Transverse colon (tissue), 4 donors: Measurements from ENCODE around the gene BTBD17. TPM values are rescaled to one million over a fixed set of nuclear protein-coding genes. Genes with fewer than 3 reads are reported as not detected.
"Not testable (repeated sequence)": the region's sequence is repeated elsewhere in the genome, so short reads cannot be mapped to it uniquely, and the experiment has no call there.

ENCODE experiments used
- DNase-seq: peaks from one replicate; pipeline ENCODE4 v3.0.0-alpha.2; 2019
- H3K27ac ChIP-seq, 4 donors: fragments of 200-600 bp; sonication (generic); 2 replicates each; pipeline ENCODE4 v1.5.1; 2016 to 2018; ENCODE audit warnings: inconsistent platforms in 4 of 4
- H3K27me3 ChIP-seq: fragments of 200-600 bp; sonication (generic); 2 replicates; pipeline ENCODE4 v1.5.1; 2017; ENCODE audit warnings: inconsistent platforms
- H3K36me3 ChIP-seq, 4 donors: fragments of 200-600 bp; sonication (generic); 2 replicates each; pipeline ENCODE4 v1.5.1; 2017 to 2019; ENCODE audit warnings: inconsistent platforms in 4 of 4
- H3K4me1 ChIP-seq, 4 donors: fragments of 200-600 bp; sonication (generic); 2 replicates each; pipeline ENCODE4 v1.5.1; 2017 to 2020; ENCODE audit warnings: inconsistent platforms in 4 of 4
- H3K4me3 ChIP-seq, 4 donors: fragments of 200-600 bp; sonication (generic); 1 replicate in 1 of 4; 2 replicates in 3 of 4; pipeline versions ENCODE4 v1.5.1 to v1.6.1; 2017 to 2019; ENCODE audit warnings: inconsistent platforms in 4 of 4
- H3K9me3 ChIP-seq, 2 donors: fragments of 200-600 bp; sonication (generic); 2 replicates each; pipeline ENCODE4 v1.5.1; 2017 to 2019; ENCODE audit warnings: inconsistent platforms in 2 of 2
- EP300 ChIP-seq: sonication (generic); formaldehyde crosslinking; IDR thresholded peaks from one replicate; pipeline ENCODE4 v1.6.1; 2017; ENCODE audit warnings: antibody characterized with exemption, low read depth
- POLR2A ChIP-seq: fragments of 450-650 bp; IDR thresholded peaks from one replicate; pipeline ENCODE4 v1.6.1; 2016; ENCODE audit warnings: antibody characterized with exemption, mild to moderate bottlenecking, moderate library complexity
- POLR2AphosphoS5 ChIP-seq, 3 donors: sonication (generic); formaldehyde crosslinking; IDR thresholded peaks; one replicate each; pipeline ENCODE4 v1.6.1; 2016; ENCODE audit warnings: antibody characterized with exemption in 3 of 3
- WGBS, 2 donors: methylation state at CpG; one replicate each; pipeline ENCODE4 v1.1.5; 2018; ENCODE audit warnings: low coverage in 1 of 2; 5-methylcytosine and 5-hydroxymethylcytosine counted together
- in situ Hi-C, 4 donors: fragments of 200-750 bp; cut with MboI; loops; one replicate each; pipeline versions ENCODE4 v1.15.0 to v1.15.1; 2017; ENCODE audit warnings: low sequenced_read_pairs in 3 of 4, low pct_ligation_motif_present in 1 of 4, low pct_unique_long_range_greater_than_20kb in 1 of 4
- intact Hi-C: fragments of 100-400 bp; cut with DNase I; formaldehyde crosslinking; loops from one replicate; pipeline ENCODE4 v1.15.1; 2023; ENCODE audit warnings: low total_unique reads
- total RNA-seq, 4 donors: library from RNA; depleted of rRNA; stranded (reverse); fragments of >200 nt; gene quantifications; one replicate each; pipeline ENCODE4 v1.1.0, GENCODE V29; 2016
- TF ChIP-seq, protein P1 (sequence below), 5 experiments: fragments of 200-600 bp in 3 of 5; fragments of 450-650 bp in 2 of 5; sonication (generic) in 3 of 5; IDR thresholded peaks; 1 replicate in 2 of 5; 2 replicates in 3 of 5; pipeline ENCODE4 v1.5.1; 2016 to 2017; ENCODE audit warnings: antibody characterized with exemption in 5 of 5, inconsistent platforms in 3 of 5, mild to moderate bottlenecking in 2 of 5, moderate library complexity in 1 of 5

Gene BTBD17
- total RNA-seq, 4 donors from 2014 or later, result not detected

DNA sequence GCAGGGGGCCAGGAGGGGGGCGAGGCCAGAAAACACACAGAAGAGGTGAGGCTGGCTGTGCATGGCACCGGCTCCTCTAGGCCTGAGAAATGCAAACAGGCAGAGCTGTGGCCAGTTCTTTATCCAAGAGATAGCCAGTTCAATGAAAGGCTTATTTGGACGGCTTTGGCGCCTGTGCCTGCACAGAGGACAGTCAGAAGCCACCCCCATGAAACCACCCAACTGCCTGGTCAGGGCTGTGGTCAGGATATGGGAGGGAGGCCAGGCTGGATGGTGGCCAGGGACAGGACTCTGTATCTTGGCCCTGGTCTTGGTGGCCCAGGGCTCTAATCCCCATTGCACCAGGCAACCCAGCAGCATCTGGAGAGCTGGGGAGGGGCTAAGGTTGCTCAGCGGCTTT is 45.7 kb upstream of the BTBD17 start:
- Histone ChIP-seq H3K4me3 (no peak overlapping the region), H3K27ac (no peak overlapping the region), H3K9me3 (no peaks in the 10 kb centered on the region), H3K36me3 (no peaks in the 10 kb centered on the region), H3K27me3 (no peaks in the 10 kb centered on the region), H3K4me1 (peaks cover 0 to 11% (median 0%) of the 10 kb centered on the region in 4 donors)
- intact Hi-C loops, result no loop called here
- TF ChIP-seq POLR2AphosphoS5 (IDR thresholded peaks at IDR 0.05) (no peak), EP300 (no peak), POLR2A (no peak)
- TF ChIP-seq, protein P1, sequence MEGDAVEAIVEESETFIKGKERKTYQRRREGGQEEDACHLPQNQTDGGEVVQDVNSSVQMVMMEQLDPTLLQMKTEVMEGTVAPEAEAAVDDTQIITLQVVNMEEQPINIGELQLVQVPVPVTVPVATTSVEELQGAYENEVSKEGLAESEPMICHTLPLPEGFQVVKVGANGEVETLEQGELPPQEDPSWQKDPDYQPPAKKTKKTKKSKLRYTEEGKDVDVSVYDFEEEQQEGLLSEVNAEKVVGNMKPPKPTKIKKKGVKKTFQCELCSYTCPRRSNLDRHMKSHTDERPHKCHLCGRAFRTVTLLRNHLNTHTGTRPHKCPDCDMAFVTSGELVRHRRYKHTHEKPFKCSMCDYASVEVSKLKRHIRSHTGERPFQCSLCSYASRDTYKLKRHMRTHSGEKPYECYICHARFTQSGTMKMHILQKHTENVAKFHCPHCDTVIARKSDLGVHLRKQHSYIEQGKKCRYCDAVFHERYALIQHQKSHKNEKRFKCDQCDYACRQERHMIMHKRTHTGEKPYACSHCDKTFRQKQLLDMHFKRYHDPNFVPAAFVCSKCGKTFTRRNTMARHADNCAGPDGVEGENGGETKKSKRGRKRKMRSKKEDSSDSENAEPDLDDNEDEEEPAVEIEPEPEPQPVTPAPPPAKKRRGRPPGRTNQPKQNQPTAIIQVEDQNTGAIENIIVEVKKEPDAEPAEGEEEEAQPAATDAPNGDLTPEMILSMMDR (IDR thresholded peaks at IDR 0.05), result no peak
- DNase-seq, result no peak
- WGBS, 2 donors, result 82% methylated on average over 5 of the region's 5 CpGs; no CpG with 5 or more reads in 1 of the 2 donors
- in situ Hi-C loops, result no loop called here

DNA sequence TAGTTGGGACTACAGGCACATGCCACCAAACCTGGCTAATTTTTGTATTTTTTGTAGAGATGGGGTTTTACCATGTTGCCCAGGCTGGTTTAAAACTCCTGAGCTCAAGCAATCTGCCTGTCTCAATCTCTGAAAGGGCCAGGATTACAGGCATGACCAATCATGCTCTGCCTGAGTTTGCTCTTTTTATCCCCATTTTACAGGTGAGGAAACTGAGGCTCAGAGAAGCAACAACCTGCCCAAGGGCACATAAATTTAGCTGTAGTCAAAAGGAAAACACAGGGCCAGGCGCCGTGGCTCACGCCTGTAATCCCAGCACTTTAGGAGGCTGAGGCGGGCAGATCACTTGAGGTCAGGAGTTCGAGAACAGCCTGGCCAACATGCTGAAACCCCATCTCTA is 43.6 kb upstream of the BTBD17 start:
- H3K27me3 ChIP-seq, H3K9me3 ChIP-seq, H3K4me3 ChIP-seq, H3K36me3 ChIP-seq, H3K27ac ChIP-seq, intact Hi-C loops, DNase-seq, in situ Hi-C loops: not testable (repeated sequence)
- H3K4me1 ChIP-seq, result peaks cover 0 to 11% (median 0%) of the 10 kb centered on the region in 4 donors
- 87 to 100% methylated on average over 1 to 5 of the region's 5 CpGs for WGBS, 2 donors

GRCh38 chr17:74404789-74405188 is 43.1 kb upstream of the BTBD17 start:
- H3K27ac ChIP-seq, result no peak overlapping the region
- no peak overlapping the region for H3K4me3 ChIP-seq
- H3K27me3 ChIP-seq, result no peaks in the 10 kb centered on the region
- H3K36me3 ChIP-seq, result no peaks in the 10 kb centered on the region
- no peaks in the 10 kb centered on the region for H3K9me3 ChIP-seq
- 45 to 69% methylated on average over 5 to 6 of the region's 6 CpGs for WGBS, 2 donors
- TF ChIP-seq POLR2AphosphoS5 (IDR thresholded peaks at IDR 0.05) (no peak), POLR2A (no peak)
- DNase-seq, result no peak
- H3K4me1 ChIP-seq, result peaks cover 0 to 11% (median 0%) of the 10 kb centered on the region in 4 donors
- intact Hi-C loops, result no loop called here
- in situ Hi-C loops, result no loop called here

- in situ Hi-C loops, result no loop called here
- no peak for TF ChIP-seq POLR2A
- TF ChIP-seq, protein P1 (IDR thresholded peaks at IDR 0.05), result no peak
- no peak for TF ChIP-seq EP300
- no peak for TF ChIP-seq POLR2AphosphoS5 (IDR thresholded peaks at IDR 0.05)
- Histone ChIP-seq H3K4me1 (peaks cover 0 to 6% (median 0%) of the 10 kb centered on the region in 4 donors), H3K36me3 (no peaks in the 10 kb centered on the region), H3K27ac (no peak overlapping the region), H3K4me3 (no peak overlapping the region), H3K9me3 (no peaks in the 10 kb centered on the region), H3K27me3 (no peaks in the 10 kb centered on the region)
- DNase-seq, result no peak
- intact Hi-C loops, result no loop called here
- 70% methylated on average over 7 of the region's 7 CpGs; no CpG with 5 or more reads in 1 of the 2 donors for WGBS, 2 donors
Observed at GRCh38 chr17:74404218-74404617, 42.5 kb upstream of the BTBD17 start.

DNA sequence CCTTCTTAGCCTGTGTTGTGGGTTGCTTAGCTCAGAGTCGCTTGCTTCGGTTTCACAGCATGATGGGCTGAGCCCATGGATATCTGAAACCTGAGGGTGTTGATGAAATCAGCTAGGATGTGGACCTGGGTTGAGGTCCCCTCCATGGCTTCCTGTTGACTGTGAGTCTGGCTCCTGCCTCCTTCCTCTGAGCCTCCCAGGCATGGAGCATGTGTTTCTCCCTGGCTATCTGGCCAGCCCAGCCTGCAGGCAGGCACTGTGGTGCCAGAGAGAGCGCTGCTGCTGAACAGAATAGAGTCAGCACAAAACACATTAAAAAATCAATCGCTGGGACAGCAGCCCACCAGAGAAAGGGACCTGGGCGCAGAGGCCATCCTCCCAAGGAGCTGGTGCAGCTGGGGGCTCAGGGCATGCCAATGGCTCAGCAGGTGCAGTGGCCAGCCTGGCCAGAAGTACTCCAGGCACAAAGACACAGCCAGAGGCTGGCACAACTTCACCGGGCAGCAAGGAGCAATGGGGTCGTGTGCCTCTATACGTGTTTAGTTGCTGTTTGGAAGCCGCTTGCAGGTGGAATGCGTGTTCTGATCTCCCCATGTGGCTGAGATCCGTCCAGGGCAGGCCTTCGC is 42.0 kb upstream of the BTBD17 start:
- in situ Hi-C loops (no loop called here), intact Hi-C loops (no loop called here)
- no peak for DNase-seq
- H3K36me3 ChIP-seq, result no peaks in the 10 kb centered on the region
- H3K9me3 ChIP-seq, result no peaks in the 10 kb centered on the region
- H3K4me1 ChIP-seq, result peaks cover 0 to 2% (median 0%) of the 10 kb centered on the region in 4 donors
- 71% methylated on average over 12 of the region's 12 CpGs; no CpG with 5 or more reads in 1 of the 2 donors for WGBS, 2 donors
- TF ChIP-seq EP300 (no peak), POLR2A (no peak), POLR2AphosphoS5 (IDR thresholded peaks at IDR 0.05) (no peak)
- TF ChIP-seq, protein P1 (IDR thresholded peaks at IDR 0.05), result no peak
- H3K27ac ChIP-seq, result no peak overlapping the region
- H3K27me3 ChIP-seq, result no peaks in the 10 kb centered on the region
- no peak overlapping the region for H3K4me3 ChIP-seq
